ENCODE results near the gene PASK. TPM values are rescaled to one million over a fixed set of nuclear protein-coding genes. Genes with fewer than 3 reads are reported as not detected.

Gene PASK
- total RNA-seq, 1 experiment from 2014 or later: 51.6 TPM

GRCh38 chr2:241173557-241173956 is 24.3 kb upstream of the PASK start:
- intact Hi-C loops (cut with micrococcal nuclease; ENCODE audit: unreplicated experiment) (no loop called here), in situ Hi-C loops (cut with HindIII; ENCODE audit: low pct_unique_long_range_greater_than_20kb, low sequenced_read_pairs) (no loop called here)
- no TSS peak for BruUV-seq (replicated peaks)
- no peak for ATAC-seq
- DNase-seq (ENCODE audit: low read depth, low spot score): no peak
- Histone ChIP-seq H3K27me3 (ENCODE audit: control insufficient read depth, insufficient read depth, low read length) (no peaks in the 10 kb centered on the region), H3K36me3 (ENCODE audit: control insufficient read depth, insufficient read depth, low read length) (peaks cover 2% of the 10 kb centered on the region), H3K4me3 (ENCODE audit: low read depth in 2 of 2, low read length in 2 of 2) (no peak overlapping the region), H3K27ac (ENCODE audit: low read length) (no peak overlapping the region), H3K9me3 (ENCODE audit: control insufficient read depth, insufficient read depth, low read depth, low read length) (peaks cover 11% of the 10 kb centered on the region; the same call in 1 of the 2 replicates), H3K4me1 (ENCODE audit: control insufficient read depth, insufficient read depth, low read length) (no peaks in the 10 kb centered on the region)
- TF ChIP-seq REST (IDR thresholded peaks at IDR 0.05; ENCODE audit: insufficient read depth in 1 of 2, low read depth in 2 of 2, low read length in 1 of 2): no peak
- TF ChIP-seq TCF7L2 (IDR thresholded peaks at IDR 0.05; ENCODE audit: low read depth, low read length): 0 out of 2 replicates have a peak, but pooled peaks have one; percentile 46
- POLR2A ChIA-PET: no interaction called here
- CTCF ChIA-PET: interaction anchor here (0.6 kb wide), 1 partner anchor 18 kb away, joined by 10 read pairs; no protein-coding TSS in a partner anchor

- ChIA-PET POLR2A (no interaction called here), CTCF (no interaction called here)
- no TSS peak for BruUV-seq (replicated peaks)
- TF ChIP-seq POLR2AphosphoS5 (IDR thresholded peaks at IDR 0.05; ENCODE audit: low read depth, low read length): no peak
- TF ChIP-seq TCF7L2 (IDR thresholded peaks at IDR 0.05; ENCODE audit: low read depth, low read length): no peak
- no peak for TF ChIP-seq SIN3A (IDR thresholded peaks at IDR 0.05; ENCODE audit: borderline replicate concordance, insufficient read depth, low read depth, low read length)
- no peak for TF ChIP-seq CTCF (IDR thresholded peaks at IDR 0.05)
- no peak for TF ChIP-seq REST (IDR thresholded peaks at IDR 0.05; ENCODE audit: insufficient read depth in 1 of 2, low read depth in 2 of 2, low read length in 1 of 2)
- Histone ChIP-seq H3K27ac (ENCODE audit: low read length) (no peak overlapping the region), H3K36me3 (ENCODE audit: control insufficient read depth, insufficient read depth, low read length) (peaks cover 2% of the 10 kb centered on the region), H3K27me3 (ENCODE audit: control insufficient read depth, insufficient read depth, low read length) (no peaks in the 10 kb centered on the region), H3K9me3 (ENCODE audit: control insufficient read depth, insufficient read depth, low read depth, low read length) (peaks cover 11% of the 10 kb centered on the region; the same call in 1 of the 2 replicates), H3K4me1 (ENCODE audit: control insufficient read depth, insufficient read depth, low read length) (no peaks in the 10 kb centered on the region), H3K4me3 (ENCODE audit: low read depth in 2 of 2, low read length in 2 of 2) (no peak overlapping the region)
- no peak for DNase-seq (ENCODE audit: low read depth, low spot score)
- intact Hi-C loops (cut with micrococcal nuclease; ENCODE audit: unreplicated experiment) (no loop called here), in situ Hi-C loops (cut with HindIII; ENCODE audit: low pct_unique_long_range_greater_than_20kb, low sequenced_read_pairs) (no loop called here)
- ATAC-seq: no peak
Observed at GRCh38 chr2:241168366-241168765, 19.1 kb upstream of the PASK start.
